HEK293 (cell line): Measurements from ENCODE around the gene BOC.

Experiments
- CTCF ChIA-PET: fragments of 350-600 bp; formaldehyde crosslinking; extraction: SDS; loops from one replicate; lab custom pipeline; 2021; ENCODE audit warnings: antibody characterized with exemption; lab: Yijun Ruan, JAX
- POLR2A ChIA-PET: fragments of 300-600 bp; formaldehyde crosslinking; extraction: SDS; loops from one replicate; lab custom pipeline; 2020; ENCODE audit warnings: antibody characterized with exemption, inconsistent platforms; lab: Yijun Ruan, JAX
- H3K27ac ChIP-seq: fragments of 200-500 bp; sonication (Bioruptor generic); 2 replicates; pipeline ENCODE4 v1.5.1; 2014; ENCODE audit warnings: low read depth, low read length, control low read depth, inconsistent platforms; ENCODE audit errors: extremely low read depth
- H3K36me3 ChIP-seq, 2 experiments: fragments of 200-500 bp in 1 of 2; sonication (Bioruptor generic) in 1 of 2; 1 replicate in 1 of 2; 2 replicates in 1 of 2; pipeline ENCODE4 v1.5.1; 2014 to 2017; ENCODE audit warnings: inconsistent platforms in 2 of 2, low read length in 2 of 2; ENCODE audit not compliant: control insufficient read depth in 2 of 2, insufficient read depth in 1 of 2
- H3K4me1 ChIP-seq: fragments of 200-500 bp; sonication (Bioruptor generic); 2 replicates; pipeline ENCODE4 v1.5.1; 2014; ENCODE audit warnings: mild to moderate bottlenecking, low read length, inconsistent platforms; ENCODE audit not compliant: control insufficient read depth, insufficient read depth
- H3K4me3 ChIP-seq: 2 replicates; pipeline ENCODE4 v1.5.1; 2011; ENCODE audit warnings: low read depth, mild to moderate bottlenecking, control low read depth, low read length, moderate library complexity
- H3K9me3 ChIP-seq: fragments of 200-500 bp; sonication (Bioruptor generic); 2 replicates; pipeline ENCODE4 v1.5.1; 2014; ENCODE audit warnings: low read depth, low read length, inconsistent platforms; ENCODE audit not compliant: control insufficient read depth, insufficient read depth
- EGR2 ChIP-seq: fragments of 450-650 bp; formaldehyde crosslinking; IDR thresholded peaks from 2 replicates; pipeline ENCODE4 v1.5.1; 2016; ENCODE audit warnings: low read depth, missing biosample characterization, missing genetic modification characterization
- HOXC10 ChIP-seq: sonication (generic); formaldehyde crosslinking; IDR thresholded peaks from 2 replicates; pipeline ENCODE4 v1.8.1; 2023; ENCODE audit warnings: mild to moderate bottlenecking, missing genetic modification reagents
- REPIN1 ChIP-seq: fragments of 450-650 bp; formaldehyde crosslinking; IDR thresholded peaks from 2 replicates; pipeline ENCODE4 v1.5.1; 2017; ENCODE audit warnings: missing biosample characterization, missing genetic modification characterization, low read depth
- ZBTB17 ChIP-seq: fragments of 450-650 bp; formaldehyde crosslinking; IDR thresholded peaks from 2 replicates; pipeline ENCODE4 v1.5.1; 2016; ENCODE audit warnings: missing biosample characterization, missing genetic modification characterization
- ZNF112 ChIP-seq: fragments of 450-650 bp; formaldehyde crosslinking; IDR thresholded peaks from 2 replicates; pipeline ENCODE4 v1.5.0; 2017; ENCODE audit warnings: missing biosample characterization, missing genetic modification characterization
- ZNF146 ChIP-seq: fragments of 450-650 bp; formaldehyde crosslinking; IDR thresholded peaks from 2 replicates; pipeline ENCODE4 v1.5.1; 2016; ENCODE audit warnings: missing biosample characterization, missing genetic modification characterization
- ZNF16 ChIP-seq: fragments of 450-650 bp; formaldehyde crosslinking; IDR thresholded peaks from 2 replicates; pipeline ENCODE4 v1.5.1; 2016; ENCODE audit warnings: low read depth, missing biosample characterization, missing genetic modification characterization
- ZNF169 ChIP-seq: fragments of 450-650 bp; formaldehyde crosslinking; IDR thresholded peaks from 2 replicates; pipeline ENCODE4 v1.5.1; 2016; ENCODE audit warnings: missing biosample characterization, missing genetic modification characterization
- ZNF23 ChIP-seq: fragments of 450-650 bp; formaldehyde crosslinking; IDR thresholded peaks from 2 replicates; pipeline ENCODE4 v1.5.1; 2016; ENCODE audit warnings: missing biosample characterization, missing genetic modification characterization, borderline replicate concordance
- ZNF274 ChIP-seq, 2 experiments: fragments of 200-500 bp in 1 of 2; fragments of 450-650 bp in 1 of 2; sonication (Bioruptor generic) in 1 of 2; formaldehyde crosslinking in 1 of 2; IDR thresholded peaks; 2 replicates each; pipeline versions ENCODE4 v1.5.1 to v1.6.1; 2014 to 2016; ENCODE audit warnings: borderline replicate concordance in 1 of 2, inconsistent platforms in 1 of 2, low read length in 1 of 2, missing biosample characterization in 1 of 2, missing genetic modification characterization in 1 of 2
- ZNF350 ChIP-seq: fragments of 450-650 bp; formaldehyde crosslinking; IDR thresholded peaks from 2 replicates; pipeline ENCODE4 v1.5.0; 2017; ENCODE audit warnings: missing biosample characterization, mild to moderate bottlenecking, missing genetic modification characterization
- ZNF423 ChIP-seq: fragments of 450-650 bp; formaldehyde crosslinking; IDR thresholded peaks from 2 replicates; pipeline ENCODE4 v1.5.1; 2016; ENCODE audit warnings: missing biosample characterization, missing genetic modification characterization
- ZNF426 ChIP-seq: fragments of 450-650 bp; formaldehyde crosslinking; IDR thresholded peaks from 2 replicates; pipeline ENCODE4 v1.5.1; 2017; ENCODE audit warnings: missing biosample characterization, missing genetic modification characterization, mild to moderate bottlenecking, inconsistent platforms, moderate library complexity
- ZNF48 ChIP-seq: fragments of 450-650 bp; formaldehyde crosslinking; IDR thresholded peaks from 2 replicates; pipeline ENCODE4 v1.5.1; 2016; ENCODE audit warnings: missing biosample characterization, missing genetic modification characterization
- ZNF501 ChIP-seq: fragments of 450-650 bp; formaldehyde crosslinking; IDR thresholded peaks from 2 replicates; pipeline ENCODE4 v1.5.1; 2016; ENCODE audit warnings: missing biosample characterization, missing genetic modification characterization
- ZNF514 ChIP-seq: fragments of 450-650 bp; formaldehyde crosslinking; IDR thresholded peaks from 2 replicates; pipeline ENCODE4 v1.5.1; 2016; ENCODE audit warnings: missing biosample characterization, missing genetic modification characterization
- ZNF777 ChIP-seq: fragments of 450-650 bp; formaldehyde crosslinking; IDR thresholded peaks from 2 replicates; pipeline ENCODE4 v1.5.1; 2017; ENCODE audit warnings: missing biosample characterization, missing genetic modification characterization, borderline replicate concordance
- ZNF837 ChIP-seq: fragments of 450-650 bp; formaldehyde crosslinking; IDR thresholded peaks from 2 replicates; pipeline ENCODE4 v1.5.1; 2016; ENCODE audit warnings: missing biosample characterization, missing genetic modification characterization
- TF ChIP-seq, protein P1 (sequence below): fragments of 450-650 bp; formaldehyde crosslinking; IDR thresholded peaks from 2 replicates; pipeline ENCODE4 v1.5.1; 2017; ENCODE audit warnings: missing biosample characterization, missing genetic modification characterization
- TF ChIP-seq, protein P2 (sequence below): fragments of 450-650 bp; formaldehyde crosslinking; IDR thresholded peaks from 2 replicates; pipeline ENCODE4 v1.5.1; 2017; ENCODE audit warnings: missing biosample characterization, missing genetic modification characterization
- TF ChIP-seq, protein P3 (sequence below): fragments of 450-650 bp; formaldehyde crosslinking; IDR thresholded peaks from 2 replicates; pipeline ENCODE4 v1.5.1; 2016; ENCODE audit warnings: missing biosample characterization, missing genetic modification characterization, borderline replicate concordance
- TF ChIP-seq, protein P4 (sequence below): fragments of 450-650 bp; formaldehyde crosslinking; IDR thresholded peaks from 2 replicates; pipeline ENCODE4 v1.5.1; 2017; ENCODE audit warnings: missing biosample characterization, missing genetic modification characterization

Gene BOC

DNA sequence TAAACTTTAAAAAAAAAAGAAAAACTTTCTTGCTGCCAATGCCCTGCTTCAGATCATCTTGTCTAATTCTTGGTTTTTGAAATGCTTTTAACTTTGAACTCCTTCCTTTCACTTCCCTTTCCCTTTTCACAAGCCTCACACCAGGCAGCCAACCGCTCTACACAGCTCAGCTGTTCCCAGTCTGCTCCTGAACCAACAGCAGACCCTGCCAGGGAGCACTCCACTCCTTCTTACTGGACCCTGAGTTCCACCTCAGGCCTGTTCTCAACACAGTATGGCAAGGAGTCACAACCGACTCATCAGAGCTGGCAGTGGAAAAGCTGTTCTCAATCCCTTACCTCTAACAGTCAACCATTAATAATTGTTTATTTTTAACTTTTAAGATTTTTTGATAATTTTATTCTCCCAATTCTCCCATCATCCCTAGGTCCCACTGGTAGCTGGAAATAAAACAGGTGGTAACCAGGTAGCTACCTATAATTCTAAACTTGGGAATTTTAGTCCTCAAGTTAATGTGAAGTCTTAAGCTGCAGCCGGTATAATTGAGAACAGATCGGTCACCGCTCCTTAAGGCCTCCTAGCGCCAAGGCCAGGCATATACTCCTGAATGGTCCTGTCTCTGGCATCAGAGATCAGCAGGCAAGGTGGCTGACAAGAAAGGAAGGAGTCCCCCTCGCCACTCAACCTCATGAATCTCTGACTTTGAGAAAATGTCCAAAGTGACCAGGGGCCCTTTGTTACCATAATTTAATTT, 43.9 kb downstream of the BOC start (continued):
- TF ChIP-seq, protein P1, sequence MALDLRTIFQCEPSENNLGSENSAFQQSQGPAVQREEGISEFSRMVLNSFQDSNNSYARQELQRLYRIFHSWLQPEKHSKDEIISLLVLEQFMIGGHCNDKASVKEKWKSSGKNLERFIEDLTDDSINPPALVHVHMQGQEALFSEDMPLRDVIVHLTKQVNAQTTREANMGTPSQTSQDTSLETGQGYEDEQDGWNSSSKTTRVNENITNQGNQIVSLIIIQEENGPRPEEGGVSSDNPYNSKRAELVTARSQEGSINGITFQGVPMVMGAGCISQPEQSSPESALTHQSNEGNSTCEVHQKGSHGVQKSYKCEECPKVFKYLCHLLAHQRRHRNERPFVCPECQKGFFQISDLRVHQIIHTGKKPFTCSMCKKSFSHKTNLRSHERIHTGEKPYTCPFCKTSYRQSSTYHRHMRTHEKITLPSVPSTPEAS (tag by site-specific recombination) = no peak
- TF ChIP-seq, all 188 proteins: peak for 0

DNA sequence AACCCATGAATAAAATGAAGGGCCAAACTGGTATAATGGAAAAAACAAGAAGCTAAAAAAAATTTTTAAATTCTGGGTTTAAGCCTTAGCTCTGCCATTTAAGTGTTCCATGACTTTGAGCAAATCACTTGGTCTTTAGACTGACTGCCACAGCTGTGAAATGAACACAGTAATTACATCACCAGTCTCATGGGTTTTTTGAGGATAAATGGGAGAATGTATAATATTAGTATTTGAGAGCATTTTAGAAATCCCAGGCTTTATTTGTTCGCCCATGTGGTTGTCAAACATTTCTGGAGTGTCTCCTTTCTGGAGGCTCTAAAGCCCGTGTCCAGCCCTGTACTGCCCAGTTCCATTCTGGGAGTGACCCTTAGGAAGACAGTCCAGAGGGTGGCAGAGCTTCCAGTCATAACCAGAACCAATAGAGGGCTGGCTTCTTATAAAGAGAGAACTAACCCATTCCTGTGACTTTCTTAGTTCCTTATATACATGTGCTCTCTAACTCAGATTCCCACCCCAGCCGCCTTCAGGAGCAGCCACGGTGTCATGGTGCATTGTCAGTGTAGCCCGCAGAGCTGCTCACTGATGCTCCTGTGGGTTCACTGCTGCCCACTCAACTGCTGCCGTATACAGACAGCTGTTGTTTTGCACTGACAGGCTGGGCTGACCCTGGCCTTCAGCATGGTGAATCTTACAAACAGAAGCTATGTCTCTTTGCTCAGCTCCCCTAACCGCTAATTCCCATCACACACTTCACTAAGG, 44.7 kb downstream of the BOC start:
- TF ChIP-seq ZNF274 (IDR thresholded peaks at IDR 0.05; ENCODE audit: low read length) = no peak
- TF ChIP-seq ZNF274 (tag by site-specific recombination; IDR thresholded peaks at IDR 0.05; ENCODE audit: borderline replicate concordance) = no peak
- TF ChIP-seq, protein P2, sequence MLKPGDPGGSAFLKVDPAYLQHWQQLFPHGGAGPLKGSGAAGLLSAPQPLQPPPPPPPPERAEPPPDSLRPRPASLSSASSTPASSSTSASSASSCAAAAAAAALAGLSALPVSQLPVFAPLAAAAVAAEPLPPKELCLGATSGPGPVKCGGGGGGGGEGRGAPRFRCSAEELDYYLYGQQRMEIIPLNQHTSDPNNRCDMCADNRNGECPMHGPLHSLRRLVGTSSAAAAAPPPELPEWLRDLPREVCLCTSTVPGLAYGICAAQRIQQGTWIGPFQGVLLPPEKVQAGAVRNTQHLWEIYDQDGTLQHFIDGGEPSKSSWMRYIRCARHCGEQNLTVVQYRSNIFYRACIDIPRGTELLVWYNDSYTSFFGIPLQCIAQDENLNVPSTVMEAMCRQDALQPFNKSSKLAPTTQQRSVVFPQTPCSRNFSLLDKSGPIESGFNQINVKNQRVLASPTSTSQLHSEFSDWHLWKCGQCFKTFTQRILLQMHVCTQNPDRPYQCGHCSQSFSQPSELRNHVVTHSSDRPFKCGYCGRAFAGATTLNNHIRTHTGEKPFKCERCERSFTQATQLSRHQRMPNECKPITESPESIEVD (tag by site-specific recombination) = no peak
- TF ChIP-seq ZNF112 (tag by site-specific recombination) = no peak
- no peak for TF ChIP-seq ZNF146 (tag by site-specific recombination)
- TF ChIP-seq ZNF777 (tag by site-specific recombination) = no peak
- TF ChIP-seq EGR2 (tag by site-specific recombination) = no peak
- TF ChIP-seq, all 188 proteins: peak for 0
- Histone ChIP-seq H3K4me3 (no peak overlapping the region), H3K9me3 (no peaks in the 10 kb centered on the region), H3K27ac (no peak overlapping the region), H3K36me3 (peaks cover 0 to 16% of the 10 kb centered on the region in 2 experiments; a peak in 1 of 3 replicates), H3K4me1 (no peaks in the 10 kb centered on the region)
- ChIA-PET CTCF (no interaction called here), POLR2A (interaction anchor here (0.9 kb wide), 1 partner anchor 198 kb away, joined by 3 read pairs; no protein-coding TSS in a partner anchor)

DNA sequence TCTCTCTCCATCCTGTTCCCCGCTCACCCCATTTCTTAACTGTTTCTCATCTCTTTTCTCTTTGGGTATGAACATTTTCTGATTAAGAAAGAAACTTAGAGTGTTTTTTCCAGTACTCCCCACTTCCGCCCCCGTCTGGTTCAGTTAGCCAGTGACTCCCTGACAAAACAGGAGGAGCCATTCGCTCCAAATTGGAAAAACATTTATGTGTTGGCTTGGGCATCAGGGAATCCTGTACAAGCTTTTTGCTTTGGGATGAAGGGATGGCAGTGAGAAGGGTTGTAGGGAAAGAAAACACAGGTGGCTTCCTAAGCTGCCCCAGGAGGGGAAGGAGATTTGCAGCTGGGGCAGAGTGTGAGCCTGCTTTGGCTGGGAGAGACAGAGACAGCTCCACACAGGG, 47.0 kb downstream of the BOC start:
- Histone ChIP-seq H3K9me3 (no peaks in the 10 kb centered on the region), H3K36me3 (peaks cover 0 to 3% of the 10 kb centered on the region in 2 experiments; a peak in 1 of 3 replicates), H3K4me1 (no peaks in the 10 kb centered on the region), H3K4me3 (no peak overlapping the region), H3K27ac (no peak overlapping the region)
- CTCF ChIA-PET = no interaction called here
- TF ChIP-seq REPIN1 (no peak), ZNF350 (tag by site-specific recombination) (no peak), ZNF514 (tag by site-specific recombination) (no peak), ZNF23 (no peak)
- TF ChIP-seq, protein P3, sequence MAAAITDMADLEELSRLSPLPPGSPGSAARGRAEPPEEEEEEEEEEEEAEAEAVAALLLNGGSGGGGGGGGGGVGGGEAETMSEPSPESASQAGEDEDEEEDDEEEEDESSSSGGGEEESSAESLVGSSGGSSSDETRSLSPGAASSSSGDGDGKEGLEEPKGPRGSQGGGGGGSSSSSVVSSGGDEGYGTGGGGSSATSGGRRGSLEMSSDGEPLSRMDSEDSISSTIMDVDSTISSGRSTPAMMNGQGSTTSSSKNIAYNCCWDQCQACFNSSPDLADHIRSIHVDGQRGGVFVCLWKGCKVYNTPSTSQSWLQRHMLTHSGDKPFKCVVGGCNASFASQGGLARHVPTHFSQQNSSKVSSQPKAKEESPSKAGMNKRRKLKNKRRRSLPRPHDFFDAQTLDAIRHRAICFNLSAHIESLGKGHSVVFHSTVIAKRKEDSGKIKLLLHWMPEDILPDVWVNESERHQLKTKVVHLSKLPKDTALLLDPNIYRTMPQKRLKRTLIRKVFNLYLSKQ (tag by site-specific recombination) = no peak
- POLR2A ChIA-PET = interaction anchor here (0.6 kb wide), 1 partner anchor 1003 kb away, joined by 3 read pairs; no protein-coding TSS in a partner anchor

DNA sequence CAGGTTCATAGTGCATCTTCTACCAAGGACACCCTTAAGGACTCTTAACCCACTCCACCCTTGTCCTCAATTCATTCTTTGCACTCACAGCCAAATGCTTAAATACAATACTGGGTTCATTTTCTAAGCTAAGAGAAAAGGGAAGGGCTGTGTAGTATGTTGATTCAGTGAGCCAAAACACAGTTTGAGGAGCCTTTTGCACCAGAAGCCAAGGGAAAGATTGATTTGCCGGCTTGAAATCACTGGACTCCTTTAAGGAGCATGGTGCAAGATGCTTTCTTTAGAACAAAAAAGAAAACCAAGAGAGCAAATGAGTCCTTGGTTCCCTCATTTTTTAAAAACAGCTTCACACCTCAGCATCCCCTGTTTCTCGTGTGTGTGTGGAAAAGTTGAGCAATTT, 47.8 kb downstream of the BOC start:
- ChIA-PET CTCF (interaction anchor here (0.9 kb wide), 1 partner anchor 19 kb away, joined by 3 read pairs; no protein-coding TSS in a partner anchor), POLR2A (no interaction called here)
- H3K4me1 ChIP-seq = no peaks in the 10 kb centered on the region
- H3K27ac ChIP-seq = no peak overlapping the region
- H3K9me3 ChIP-seq = no peaks in the 10 kb centered on the region
- peaks cover 0 to 3% of the 10 kb centered on the region in 2 experiments; a peak in 1 of 3 replicates for H3K36me3 ChIP-seq
- H3K4me3 ChIP-seq = no peak overlapping the region
- TF ChIP-seq ZNF423 (tag by site-specific recombination) (no peak), ZNF16 (tag by site-specific recombination) (no peak), ZBTB17 (tag by site-specific recombination) (no peak), ZNF501 (tag by site-specific recombination) (no peak), ZNF48 (tag by site-specific recombination) (no peak), HOXC10 (no peak), ZNF426 (tag by site-specific recombination) (no peak), ZNF169 (tag by site-specific recombination) (no peak), ZNF837 (tag by site-specific recombination) (no peak)
- TF ChIP-seq, protein P4, sequence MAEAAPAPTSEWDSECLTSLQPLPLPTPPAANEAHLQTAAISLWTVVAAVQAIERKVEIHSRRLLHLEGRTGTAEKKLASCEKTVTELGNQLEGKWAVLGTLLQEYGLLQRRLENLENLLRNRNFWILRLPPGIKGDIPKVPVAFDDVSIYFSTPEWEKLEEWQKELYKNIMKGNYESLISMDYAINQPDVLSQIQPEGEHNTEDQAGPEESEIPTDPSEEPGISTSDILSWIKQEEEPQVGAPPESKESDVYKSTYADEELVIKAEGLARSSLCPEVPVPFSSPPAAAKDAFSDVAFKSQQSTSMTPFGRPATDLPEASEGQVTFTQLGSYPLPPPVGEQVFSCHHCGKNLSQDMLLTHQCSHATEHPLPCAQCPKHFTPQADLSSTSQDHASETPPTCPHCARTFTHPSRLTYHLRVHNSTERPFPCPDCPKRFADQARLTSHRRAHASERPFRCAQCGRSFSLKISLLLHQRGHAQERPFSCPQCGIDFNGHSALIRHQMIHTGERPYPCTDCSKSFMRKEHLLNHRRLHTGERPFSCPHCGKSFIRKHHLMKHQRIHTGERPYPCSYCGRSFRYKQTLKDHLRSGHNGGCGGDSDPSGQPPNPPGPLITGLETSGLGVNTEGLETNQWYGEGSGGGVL = no peak
